ENCODE measurements around the gene CACNA1A.

CACNA1A gene

DNA sequence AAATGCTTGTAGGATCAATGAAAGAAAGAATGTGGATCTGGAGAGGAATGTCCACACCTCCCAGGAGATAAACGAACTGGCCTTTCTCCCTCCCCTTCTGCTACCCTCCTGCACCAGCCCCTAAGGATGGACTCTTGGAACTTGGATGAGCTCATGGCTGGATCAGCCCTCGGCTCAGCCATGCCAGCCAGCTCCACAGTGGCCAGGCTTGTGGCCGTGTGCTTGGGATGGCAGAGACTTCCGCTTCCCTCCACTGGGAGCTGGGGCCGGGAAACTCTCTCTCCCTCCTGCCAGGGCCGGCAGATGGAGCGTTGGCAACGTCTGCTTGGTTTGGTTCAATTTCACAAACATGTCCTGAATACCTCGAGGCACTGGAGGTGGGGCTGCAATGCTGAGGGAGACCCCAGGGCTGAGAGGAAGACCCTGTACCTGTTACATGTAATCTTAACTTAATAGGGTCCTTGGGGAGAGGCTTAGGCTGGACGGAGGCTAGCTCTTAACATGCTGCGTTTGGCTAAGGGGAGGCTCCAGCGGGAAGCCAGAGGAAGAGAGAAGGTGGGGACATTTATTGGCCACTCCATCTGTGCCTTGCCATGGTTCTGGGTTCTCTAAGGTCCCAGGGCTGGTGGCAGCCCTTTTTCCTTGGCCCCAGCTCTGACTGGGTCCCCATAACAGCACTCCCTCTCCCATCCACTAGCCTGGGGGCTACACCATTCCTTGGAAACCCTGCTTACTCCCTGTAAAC, 203.6 kb downstream of the CACNA1A start:
- no peaks in the 10 kb centered on the region for H3K4me1 Mint-ChIP-seq (ENCODE audit: low read depth)
- no peaks in the 10 kb centered on the region for H3K9me3 Mint-ChIP-seq (ENCODE audit: low read depth)
- H3K36me3 Mint-ChIP-seq, result no peaks in the 10 kb centered on the region
- peaks cover 24% of the 10 kb centered on the region for H3K27me3 Mint-ChIP-seq
- H3K4me3 Mint-ChIP-seq, result no peak overlapping the region
- no peak overlapping the region for H3K27ac Mint-ChIP-seq

DNA sequence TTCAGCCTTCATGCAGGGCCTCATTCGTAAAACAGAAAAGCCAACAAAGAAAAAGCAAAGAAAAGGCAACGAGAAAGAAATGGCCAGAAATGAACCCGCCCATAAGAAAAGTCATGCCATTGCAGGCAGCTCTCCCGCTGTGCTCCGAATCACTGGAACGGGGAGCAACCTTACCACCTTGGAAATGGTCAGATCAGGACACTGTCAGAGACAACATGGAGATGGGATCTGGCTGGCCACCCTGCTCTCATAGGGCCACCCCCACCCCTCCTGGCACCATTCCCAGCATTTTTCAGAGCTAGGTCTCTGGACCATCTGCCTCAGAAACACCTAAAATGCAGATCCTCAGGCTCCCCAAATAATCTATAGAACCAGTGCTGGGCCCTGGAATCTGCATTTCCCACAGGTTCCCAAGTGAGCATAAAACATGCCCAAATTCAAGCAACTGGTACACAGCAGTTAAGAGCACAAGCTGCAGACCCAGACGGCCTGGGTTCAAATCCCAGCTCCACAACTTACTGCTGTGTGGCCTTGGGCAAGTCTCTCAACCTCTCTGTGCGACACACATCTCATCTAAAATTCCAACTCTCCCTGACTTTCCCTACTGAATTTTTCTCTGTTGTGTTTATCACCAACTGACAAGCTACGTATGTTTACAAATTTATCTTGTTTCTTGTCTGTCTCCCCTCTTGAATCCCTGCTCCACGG, 204.5 kb downstream of the CACNA1A start:
- H3K27ac Mint-ChIP-seq, result no peak overlapping the region
- no peaks in the 10 kb centered on the region for H3K4me1 Mint-ChIP-seq (ENCODE audit: low read depth)
- H3K4me3 Mint-ChIP-seq, result no peak overlapping the region
- H3K36me3 Mint-ChIP-seq, result no peaks in the 10 kb centered on the region
- H3K9me3 Mint-ChIP-seq (ENCODE audit: low read depth), result no peaks in the 10 kb centered on the region
- H3K27me3 Mint-ChIP-seq, result peaks cover 22% of the 10 kb centered on the region

DNA sequence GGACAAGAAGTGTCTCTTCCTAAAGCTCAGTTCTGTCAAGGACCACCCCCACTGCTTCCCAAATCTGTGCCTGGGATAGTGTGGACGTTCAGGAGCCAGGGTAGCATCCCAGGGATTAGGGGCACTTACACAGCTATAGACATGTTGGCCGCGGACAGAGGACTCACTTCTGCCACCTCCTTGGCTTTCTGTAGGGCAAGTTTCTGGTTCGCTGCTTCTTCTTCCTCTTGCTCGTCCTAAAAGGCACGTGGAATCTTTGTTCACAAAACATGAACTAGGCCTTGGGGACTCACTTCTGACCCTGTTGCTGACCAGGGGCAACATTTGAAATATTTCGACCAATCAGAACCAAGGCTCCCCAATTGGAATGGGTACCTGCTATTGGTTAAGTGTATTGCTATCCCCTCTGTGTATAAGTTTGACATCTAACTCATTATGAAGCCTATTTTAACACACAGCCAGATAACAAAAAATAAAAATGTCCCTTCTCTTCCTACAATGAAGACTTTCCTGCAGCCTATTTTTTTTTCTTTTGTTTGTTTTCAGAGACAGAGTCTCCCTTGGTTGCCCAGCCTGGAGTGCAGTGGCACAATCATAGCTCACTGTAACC, 205.8 kb downstream of the CACNA1A start:
- peaks cover 22% of the 10 kb centered on the region for H3K27me3 Mint-ChIP-seq
- no peaks in the 10 kb centered on the region for H3K9me3 Mint-ChIP-seq (ENCODE audit: low read depth)
- H3K4me3 Mint-ChIP-seq, result no peak overlapping the region
- no peak overlapping the region for H3K27ac Mint-ChIP-seq
- H3K36me3 Mint-ChIP-seq, result no peaks in the 10 kb centered on the region
- H3K4me1 Mint-ChIP-seq (ENCODE audit: low read depth), result no peaks in the 10 kb centered on the region

GRCh38 chr19:13299838-13300237, 206.4 kb downstream of the CACNA1A start:
- Mint-ChIP-seq H3K27ac (no peak overlapping the region), H3K4me3 (peak overlapping the region; percentile 44), H3K4me1 (ENCODE audit: low read depth) (no peaks in the 10 kb centered on the region), H3K36me3 (no peaks in the 10 kb centered on the region), H3K27me3 (peaks cover 23% of the 10 kb centered on the region), H3K9me3 (ENCODE audit: low read depth) (no peaks in the 10 kb centered on the region)

DNA sequence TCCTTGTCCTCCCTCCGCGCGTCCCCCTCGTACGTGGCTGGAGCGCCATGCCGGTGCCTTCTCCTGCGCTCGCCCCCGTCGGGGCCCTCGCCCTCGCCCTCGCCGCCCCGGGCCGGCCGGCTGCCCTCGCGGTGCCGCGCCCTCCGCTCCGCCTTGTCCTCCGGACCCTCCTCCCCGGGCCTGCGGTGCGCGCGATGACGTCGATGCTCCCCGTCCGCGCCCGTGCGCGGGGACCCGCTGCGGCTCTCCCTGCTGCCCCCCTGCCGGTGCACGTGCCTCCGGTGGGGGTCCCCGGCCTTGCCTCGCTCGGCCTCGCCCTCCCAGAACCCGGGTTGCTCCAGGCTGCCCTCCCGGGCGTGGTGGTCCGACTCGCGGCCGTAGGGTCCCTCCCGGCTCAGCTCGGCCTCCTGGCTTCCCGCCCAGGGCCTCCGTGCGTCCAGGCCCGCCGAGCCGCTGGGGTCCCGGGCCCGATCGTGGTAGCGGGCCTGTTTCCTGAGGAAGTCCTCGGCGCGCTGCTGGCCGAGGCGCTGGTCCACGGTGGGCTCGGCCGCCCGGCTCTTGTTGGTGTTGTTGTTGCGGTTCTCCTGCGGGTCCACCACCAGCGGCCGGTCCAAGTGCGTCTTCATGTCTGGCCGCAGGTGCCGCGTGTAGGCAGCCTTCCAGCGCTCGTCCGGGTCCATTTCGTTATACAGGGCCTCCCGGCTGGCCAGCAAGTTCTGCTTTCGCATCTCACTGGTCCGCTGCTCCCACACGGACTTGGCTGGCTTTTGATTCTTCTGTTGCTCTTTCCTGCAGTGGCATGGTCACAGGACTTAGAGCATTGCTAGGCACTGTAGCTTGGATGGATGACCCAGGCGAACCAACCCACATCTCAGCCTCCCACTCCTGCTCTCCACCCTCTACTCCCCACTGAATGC, 207.5 kb downstream of the CACNA1A start:
- Mint-ChIP-seq H3K4me3 (peak overlapping the region; percentile 44), H3K27me3 (peaks cover 21% of the 10 kb centered on the region), H3K27ac (no peak overlapping the region), H3K9me3 (ENCODE audit: low read depth) (no peaks in the 10 kb centered on the region), H3K4me1 (ENCODE audit: low read depth) (no peaks in the 10 kb centered on the region), H3K36me3 (no peaks in the 10 kb centered on the region)

DNA sequence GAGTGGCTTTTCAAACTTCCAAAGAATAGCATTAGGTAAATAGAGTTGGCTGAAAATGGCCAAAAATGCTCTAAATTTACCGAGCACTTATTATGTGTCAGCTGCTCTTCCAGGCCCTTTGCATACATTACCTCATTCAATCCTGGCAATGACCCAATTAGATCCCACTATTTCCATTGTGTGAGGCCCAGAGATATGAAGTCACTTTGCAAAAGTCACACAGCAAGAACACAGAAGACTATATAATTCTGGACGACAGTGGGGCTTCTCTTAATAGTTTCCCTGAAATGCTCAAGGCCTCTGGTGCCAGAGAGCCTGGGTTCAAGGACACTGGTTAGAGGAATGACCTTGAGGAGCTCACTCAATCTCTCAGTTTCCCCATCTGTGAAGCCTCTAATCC, 209.3 kb downstream of the CACNA1A start:
- no peaks in the 10 kb centered on the region for H3K36me3 Mint-ChIP-seq
- H3K4me3 Mint-ChIP-seq, result no peak overlapping the region
- H3K27me3 Mint-ChIP-seq, result peaks cover 14% of the 10 kb centered on the region
- H3K27ac Mint-ChIP-seq, result no peak overlapping the region
- no peaks in the 10 kb centered on the region for H3K4me1 Mint-ChIP-seq (ENCODE audit: low read depth)
- H3K9me3 Mint-ChIP-seq (ENCODE audit: low read depth), result no peaks in the 10 kb centered on the region

DNA sequence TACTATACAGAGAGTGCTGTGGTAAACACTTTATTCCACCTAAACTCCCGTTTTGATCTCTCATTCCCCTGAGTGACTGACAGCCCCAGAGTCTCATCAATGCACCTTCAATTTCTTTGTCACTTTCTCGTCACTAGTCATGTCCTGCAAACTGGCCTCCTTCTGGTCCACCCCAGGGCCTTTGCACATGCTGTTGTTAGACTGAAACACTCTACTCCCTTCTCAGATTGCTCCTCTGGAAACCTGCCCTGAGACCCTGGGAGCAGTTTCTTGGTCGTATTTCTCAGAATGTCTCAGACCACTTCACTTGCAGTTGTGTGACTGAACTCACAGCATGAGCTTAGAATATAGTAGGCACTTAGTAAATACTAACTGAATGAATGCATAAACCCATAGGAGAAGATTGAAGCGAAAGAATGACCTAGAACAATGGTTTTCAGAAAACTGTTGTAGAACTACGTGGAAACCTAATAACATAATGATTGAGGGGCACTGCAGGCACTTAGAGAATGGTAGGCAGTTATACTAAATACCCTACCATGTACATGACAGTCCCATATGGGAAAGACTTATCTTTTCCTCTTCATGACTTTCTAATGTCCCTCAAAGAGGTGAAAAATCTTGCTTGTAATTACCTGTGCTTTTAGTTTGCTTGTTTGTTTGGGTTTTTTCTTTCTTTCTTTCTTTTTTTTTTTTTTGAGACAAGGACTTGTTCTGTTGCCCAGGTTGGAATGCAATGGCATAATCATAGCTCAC, 211.3 kb downstream of the CACNA1A start:
- Mint-ChIP-seq H3K4me3 (no peak overlapping the region), H3K9me3 (ENCODE audit: low read depth) (no peaks in the 10 kb centered on the region), H3K4me1 (ENCODE audit: low read depth) (no peaks in the 10 kb centered on the region), H3K27me3 (peaks cover 10% of the 10 kb centered on the region), H3K36me3 (no peaks in the 10 kb centered on the region), H3K27ac (no peak overlapping the region)

GRCh38 chr19:13291913-13292312, 214.4 kb downstream of the CACNA1A start:
- Mint-ChIP-seq H3K36me3 (no peaks in the 10 kb centered on the region), H3K27ac (no peak overlapping the region), H3K9me3 (ENCODE audit: low read depth) (no peaks in the 10 kb centered on the region), H3K4me1 (ENCODE audit: low read depth) (no peaks in the 10 kb centered on the region), H3K4me3 (no peak overlapping the region), H3K27me3 (peaks cover 4% of the 10 kb centered on the region)

GRCh38 chr19:13290741-13291140, 215.5 kb downstream of the CACNA1A start:
- Mint-ChIP-seq H3K4me3 (no peak overlapping the region), H3K36me3 (no peaks in the 10 kb centered on the region), H3K27ac (no peak overlapping the region), H3K27me3 (peaks cover 4% of the 10 kb centered on the region), H3K9me3 (ENCODE audit: low read depth) (no peaks in the 10 kb centered on the region), H3K4me1 (ENCODE audit: low read depth) (no peaks in the 10 kb centered on the region)

DNA sequence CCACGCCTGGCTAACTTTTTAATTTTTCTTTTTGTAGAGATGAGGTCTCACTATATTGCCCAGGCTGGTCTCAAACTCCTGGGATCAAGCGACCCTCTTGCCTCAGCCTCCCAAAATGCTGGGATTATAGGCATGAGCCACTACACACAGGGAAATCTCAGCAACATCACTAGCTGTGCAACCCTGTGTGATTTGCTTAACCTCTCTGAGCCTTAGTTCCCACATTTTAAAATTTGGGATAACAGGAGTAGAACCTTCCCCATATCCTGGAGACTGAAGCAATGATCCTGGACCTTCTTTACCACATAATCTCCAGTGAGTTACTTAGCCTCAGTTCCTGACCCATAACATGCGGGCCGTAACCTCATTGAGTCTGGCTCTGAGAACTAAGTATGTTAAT, 217.0 kb downstream of the CACNA1A start:
- H3K36me3 Mint-ChIP-seq, result no peaks in the 10 kb centered on the region
- H3K27ac Mint-ChIP-seq, result no peak overlapping the region
- H3K4me3 Mint-ChIP-seq, result no peak overlapping the region
- H3K27me3 Mint-ChIP-seq, result no peaks in the 10 kb centered on the region
- no peaks in the 10 kb centered on the region for H3K9me3 Mint-ChIP-seq (ENCODE audit: low read depth)
- no peaks in the 10 kb centered on the region for H3K4me1 Mint-ChIP-seq (ENCODE audit: low read depth)

DNA sequence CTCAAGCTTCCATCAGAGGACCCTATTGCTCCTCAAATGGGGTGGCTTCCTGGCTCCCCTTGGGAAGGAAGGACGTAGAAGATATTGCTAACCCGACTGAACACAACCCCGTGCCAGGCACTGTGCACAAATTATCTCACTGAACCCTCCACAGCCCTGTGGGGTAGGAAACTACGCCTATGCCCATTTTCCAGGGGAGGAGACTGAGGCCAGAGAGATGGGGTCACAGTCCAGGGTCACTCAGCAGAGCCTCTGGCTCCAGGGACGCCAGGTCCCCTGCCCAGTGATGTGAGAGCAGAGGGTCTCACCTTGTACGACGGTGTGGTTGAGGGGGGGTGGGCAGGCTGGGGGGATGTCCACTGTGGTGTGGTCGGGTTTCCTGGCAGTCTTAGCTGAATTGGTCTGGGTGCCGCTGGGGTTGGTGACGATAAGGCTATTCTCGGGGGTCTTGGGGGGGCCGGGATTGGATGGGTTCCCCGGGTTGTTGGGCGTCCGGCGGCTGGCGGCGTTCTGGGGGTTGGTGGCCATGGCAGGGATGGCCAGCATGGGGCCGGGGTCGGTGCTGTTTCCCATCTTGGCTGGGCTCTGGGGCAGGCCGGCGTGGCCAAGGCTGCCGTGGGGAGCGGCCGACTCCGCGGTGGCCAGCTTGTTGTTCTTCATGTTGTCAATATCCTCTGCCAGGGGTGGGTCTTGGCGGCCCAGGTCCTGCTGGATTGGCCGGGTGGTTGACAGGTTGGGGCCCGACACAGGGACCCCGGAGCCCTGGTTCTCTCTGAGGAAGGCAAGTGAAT, 219.9 kb downstream of the CACNA1A start:
- no peaks in the 10 kb centered on the region for H3K4me1 Mint-ChIP-seq (ENCODE audit: low read depth)
- H3K36me3 Mint-ChIP-seq, result no peaks in the 10 kb centered on the region
- H3K9me3 Mint-ChIP-seq (ENCODE audit: low read depth), result no peaks in the 10 kb centered on the region
- H3K27me3 Mint-ChIP-seq, result no peaks in the 10 kb centered on the region
- H3K27ac Mint-ChIP-seq, result no peak overlapping the region
- H3K4me3 Mint-ChIP-seq, result no peak overlapping the region

- Mint-ChIP-seq H3K27me3 (no peaks in the 10 kb centered on the region), H3K4me1 (ENCODE audit: low read depth) (no peaks in the 10 kb centered on the region), H3K4me3 (no peak overlapping the region), H3K9me3 (ENCODE audit: low read depth) (no peaks in the 10 kb centered on the region), H3K36me3 (no peaks in the 10 kb centered on the region), H3K27ac (no peak overlapping the region)
Observed at GRCh38 chr19:13284929-13285928, 221.1 kb downstream of the CACNA1A start.

DNA sequence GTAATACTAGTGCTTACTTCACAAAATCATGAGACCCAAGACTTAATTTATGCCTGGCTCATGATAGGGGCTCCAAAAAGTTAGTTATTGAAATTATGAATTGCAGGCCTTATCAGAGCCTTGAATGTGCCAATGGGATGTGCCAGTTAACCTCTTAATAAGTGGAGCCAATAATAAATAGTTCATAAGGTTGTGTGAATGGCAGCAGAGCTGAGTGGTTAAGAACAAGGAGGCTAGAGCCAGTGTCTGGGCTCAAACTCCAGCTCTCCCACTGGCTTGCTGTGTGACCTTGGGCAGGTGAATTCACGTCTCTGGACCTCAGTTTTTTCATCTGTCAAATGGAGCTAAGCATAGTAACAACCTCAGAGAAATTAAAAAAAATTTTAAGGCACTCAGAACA, 222.4 kb downstream of the CACNA1A start:
- no peaks in the 10 kb centered on the region for H3K9me3 Mint-ChIP-seq (ENCODE audit: low read depth)
- no peak overlapping the region for H3K4me3 Mint-ChIP-seq
- H3K36me3 Mint-ChIP-seq, result no peaks in the 10 kb centered on the region
- H3K4me1 Mint-ChIP-seq (ENCODE audit: low read depth), result no peaks in the 10 kb centered on the region
- no peaks in the 10 kb centered on the region for H3K27me3 Mint-ChIP-seq
- no peak overlapping the region for H3K27ac Mint-ChIP-seq
